GM18502 (cell line): Measurements from ENCODE around the gene RARA.

ENCODE experiments used
- ATAC-seq: cut with Tn5 transposase; IDR thresholded peaks from one replicate; pipeline ENCODE4 v1.9.1; 2021; ENCODE audit warnings: mild to moderate bottlenecking; ENCODE audit not compliant: unreplicated experiment, poor library complexity

The RARA gene

GRCh38 chr17:40325156-40326013, 16.4 kb downstream of the RARA start:
- no peak for ATAC-seq

DNA sequence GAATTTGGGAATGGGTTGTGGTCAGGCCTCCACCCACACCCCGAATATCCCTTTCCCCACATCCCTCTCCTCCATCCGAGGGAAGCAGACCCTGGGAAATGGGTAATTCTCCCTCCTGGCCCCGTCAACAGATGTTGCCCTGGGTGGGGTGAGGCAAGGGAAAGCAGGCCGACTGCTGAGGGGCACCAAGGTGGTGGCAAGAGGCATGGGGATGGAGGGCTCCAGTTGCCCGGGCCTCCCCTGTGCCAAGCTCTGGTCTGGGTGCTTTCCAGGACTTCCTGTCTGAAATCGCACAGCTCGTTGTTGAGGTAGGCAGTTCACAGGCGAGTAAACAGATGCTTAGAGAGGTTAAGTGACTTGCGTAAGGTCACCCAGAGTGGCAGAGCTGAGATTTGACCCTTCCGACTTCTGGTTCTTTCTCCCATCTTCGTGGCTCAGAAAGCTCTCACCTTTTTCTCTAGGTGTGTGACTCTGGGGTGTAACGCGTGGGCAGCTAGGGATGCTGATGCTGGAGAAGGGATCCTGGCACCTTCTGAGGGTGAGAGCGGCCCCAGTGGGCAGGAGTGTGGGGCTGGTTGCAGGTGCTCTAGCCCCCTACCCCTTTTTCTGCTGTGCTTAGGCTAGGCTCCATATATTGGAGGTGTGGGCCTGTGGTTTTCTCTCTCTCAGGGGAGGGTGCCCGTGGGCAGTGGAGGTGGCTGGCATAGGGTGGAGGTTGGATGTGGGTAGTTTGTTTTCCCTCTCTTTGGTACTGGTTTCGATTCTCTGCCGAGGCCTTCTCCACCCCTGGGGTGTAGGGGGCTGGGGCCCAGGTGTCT, 17.2 kb downstream of the RARA start:
- ATAC-seq = no peak

- no peak for ATAC-seq
These were observed 17.8 kb downstream of the RARA start for GRCh38 chr17:40326832-40327199.

DNA sequence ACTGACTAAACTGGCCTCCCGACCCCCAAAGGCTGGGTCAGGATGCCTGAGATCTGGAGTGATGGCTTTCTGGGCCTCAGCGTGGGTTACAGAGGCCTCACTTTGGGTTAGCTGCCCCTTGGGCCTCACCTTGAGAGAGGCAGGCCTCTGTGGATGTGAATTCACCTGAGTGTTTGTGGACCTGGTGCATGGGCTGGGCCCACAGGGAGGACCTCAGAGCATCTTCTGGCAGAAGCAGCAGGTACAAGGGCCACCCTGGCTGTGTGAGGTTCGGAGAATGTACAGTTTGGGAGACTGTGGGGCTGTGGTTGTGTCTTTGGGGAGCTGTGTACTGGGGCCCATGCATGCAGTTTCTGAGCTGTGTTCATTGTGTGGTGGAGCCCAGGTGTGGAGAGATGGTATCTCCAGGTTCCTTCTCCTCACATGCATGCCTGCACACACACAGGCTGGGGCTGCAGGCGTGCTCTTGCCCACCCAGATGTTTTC, 18.3 kb downstream of the RARA start:
- no peak for ATAC-seq

GRCh38 chr17:40327735-40328385, 18.9 kb downstream of the RARA start:
- no peak for ATAC-seq

- ATAC-seq = no peak
These were observed 19.4 kb downstream of the RARA start for GRCh38 chr17:40328386-40328766.

GRCh38 chr17:40329839-40330794, 21.1 kb downstream of the RARA start:
- ATAC-seq = no peak

- no peak for ATAC-seq
These were observed 22.0 kb downstream of the RARA start for GRCh38 chr17:40330850-40331470.

GRCh38 chr17:40331743-40332641, 23.0 kb downstream of the RARA start:
- no peak for ATAC-seq

DNA sequence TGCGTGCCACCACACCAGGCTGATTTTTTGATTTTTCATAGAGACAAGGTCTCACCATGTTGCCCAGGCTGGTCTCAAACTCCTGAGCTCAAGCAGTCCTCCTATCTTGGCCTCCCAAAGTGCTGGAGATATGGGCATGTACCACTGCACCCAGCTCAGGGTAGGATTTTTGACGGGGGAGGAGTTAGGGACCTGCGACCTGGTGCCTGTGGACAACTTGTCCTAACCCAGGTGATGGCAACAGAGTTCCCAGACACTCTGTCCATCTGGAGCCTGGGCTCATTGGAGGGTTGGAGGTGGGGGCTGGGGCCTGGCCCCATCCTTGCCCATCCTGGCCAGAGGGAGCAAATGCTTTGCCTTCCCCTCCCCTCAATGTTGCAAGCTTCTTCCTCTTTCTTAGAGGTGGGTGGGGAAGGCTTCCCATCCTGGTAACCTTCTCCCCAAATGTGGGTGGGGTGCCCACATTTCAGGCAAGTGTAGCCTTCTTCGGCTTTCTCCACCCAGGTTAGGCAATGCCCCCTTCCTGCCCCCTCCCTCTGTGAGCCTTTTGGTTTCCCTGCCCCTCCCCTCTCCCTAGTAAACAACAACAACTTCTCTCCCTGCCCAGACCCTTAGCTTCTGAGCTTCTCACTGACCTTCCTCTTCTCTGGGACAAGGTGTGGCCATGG, 24.9 kb downstream of the RARA start:
- no peak for ATAC-seq

DNA sequence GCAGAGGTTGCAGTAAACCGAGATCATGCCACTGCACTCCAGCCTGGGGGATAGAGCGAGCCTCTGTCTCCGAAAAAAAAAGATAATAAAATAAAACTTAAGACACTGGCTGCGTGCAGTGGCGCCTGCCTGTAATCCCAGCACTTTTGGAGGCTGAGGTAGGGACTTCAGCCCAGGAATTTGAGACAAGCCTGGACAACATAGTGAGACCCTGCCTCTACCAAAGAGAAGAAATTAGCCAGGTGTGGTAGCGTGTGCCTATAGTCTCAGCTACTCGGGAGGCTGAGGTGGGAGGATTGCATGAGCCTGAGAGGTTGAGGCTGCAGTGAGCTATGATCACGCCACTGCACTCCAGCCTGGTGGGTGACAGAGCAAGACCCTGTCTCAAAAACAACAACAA, 26.6 kb downstream of the RARA start:
- no peak for ATAC-seq

- ATAC-seq = no peak
These were observed 28.4 kb downstream of the RARA start for GRCh38 chr17:40337351-40337750.

GRCh38 chr17:40338058-40338457, 29.1 kb downstream of the RARA start:
- ATAC-seq = no peak

DNA sequence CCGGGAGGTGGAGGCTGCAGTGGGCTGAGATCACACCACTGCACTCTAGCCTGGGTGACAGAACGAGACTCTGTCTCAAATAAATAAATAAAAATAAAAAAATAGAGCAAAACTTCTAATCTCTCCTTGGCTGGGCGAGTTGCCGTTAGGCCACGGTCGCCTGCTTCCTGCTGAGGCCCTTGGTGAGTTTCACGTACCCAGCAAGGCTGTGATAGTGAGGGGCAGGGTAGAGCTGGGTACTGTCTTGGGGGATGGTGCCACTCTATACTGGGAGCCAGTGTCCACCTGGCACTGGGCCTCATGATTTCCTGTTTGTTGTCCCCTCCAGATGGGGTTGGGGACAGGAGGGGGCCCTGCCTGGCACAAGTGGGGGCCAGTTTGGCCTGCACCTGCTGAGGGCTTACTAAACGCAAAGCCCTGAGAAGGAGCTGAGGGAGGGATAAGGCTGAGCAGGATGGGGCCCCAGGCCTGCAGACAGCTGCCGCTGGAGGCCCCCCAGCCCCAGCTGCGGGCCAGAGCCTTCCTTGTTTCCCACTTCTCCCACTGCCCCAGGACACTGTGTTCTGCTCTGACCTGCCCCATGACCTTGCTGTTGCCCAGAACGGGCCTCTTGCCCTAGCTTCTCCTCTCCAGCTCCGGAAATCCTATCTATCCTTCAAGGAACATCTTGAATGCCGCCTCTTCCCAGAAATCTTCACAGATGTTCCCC, 30.1 kb downstream of the RARA start:
- no peak for ATAC-seq

- ATAC-seq = no peak
These were observed 31.3 kb downstream of the RARA start for GRCh38 chr17:40340327-40340726.

DNA sequence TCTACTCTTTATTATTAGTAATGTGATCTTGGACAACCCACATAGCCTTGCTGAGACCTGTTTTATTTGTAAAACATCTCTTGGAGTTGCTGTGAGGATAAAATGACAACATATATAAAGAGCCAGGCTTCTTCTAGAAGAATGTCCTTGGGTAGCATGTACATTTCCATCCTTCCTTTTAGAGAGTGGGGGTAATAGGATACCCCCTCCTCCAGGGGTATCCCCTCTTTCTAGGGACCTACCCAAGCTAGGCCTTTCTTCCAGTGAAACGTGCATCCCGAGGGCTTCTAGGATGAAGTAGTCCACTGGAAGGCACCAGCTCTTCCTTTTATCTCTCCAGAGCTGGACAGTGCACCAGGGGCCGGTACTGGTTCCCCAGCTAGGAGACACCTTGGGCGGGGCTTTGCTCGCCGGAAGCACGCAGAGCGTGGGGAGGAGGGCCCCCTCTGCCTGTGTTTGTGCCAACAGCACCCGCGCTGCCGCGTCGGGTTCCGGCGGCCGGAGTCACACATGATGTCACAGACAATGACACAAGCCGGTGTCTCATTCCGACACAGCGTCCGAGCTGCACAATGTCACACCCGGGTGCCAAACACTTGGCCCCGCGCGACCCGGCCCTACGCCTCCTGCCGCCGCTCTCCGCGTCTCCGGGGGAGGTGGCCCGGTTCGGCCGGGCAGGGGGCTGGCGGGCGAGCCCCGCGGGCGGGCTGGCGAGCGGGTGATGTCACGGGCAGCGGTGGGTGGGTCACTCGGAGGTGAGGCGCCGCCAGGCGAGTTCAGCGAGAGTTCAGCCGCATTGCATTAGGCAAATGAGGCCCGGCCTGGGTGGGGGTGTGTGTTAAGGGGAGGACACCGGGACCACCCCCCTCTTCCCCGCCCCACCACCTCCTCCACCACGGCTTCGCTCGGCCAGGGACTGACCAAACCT, 32.2 kb downstream of the RARA start:
- peak; percentile 74 for ATAC-seq
